ENCODE data around the gene ADGRG1.

Gene ADGRG1

DNA sequence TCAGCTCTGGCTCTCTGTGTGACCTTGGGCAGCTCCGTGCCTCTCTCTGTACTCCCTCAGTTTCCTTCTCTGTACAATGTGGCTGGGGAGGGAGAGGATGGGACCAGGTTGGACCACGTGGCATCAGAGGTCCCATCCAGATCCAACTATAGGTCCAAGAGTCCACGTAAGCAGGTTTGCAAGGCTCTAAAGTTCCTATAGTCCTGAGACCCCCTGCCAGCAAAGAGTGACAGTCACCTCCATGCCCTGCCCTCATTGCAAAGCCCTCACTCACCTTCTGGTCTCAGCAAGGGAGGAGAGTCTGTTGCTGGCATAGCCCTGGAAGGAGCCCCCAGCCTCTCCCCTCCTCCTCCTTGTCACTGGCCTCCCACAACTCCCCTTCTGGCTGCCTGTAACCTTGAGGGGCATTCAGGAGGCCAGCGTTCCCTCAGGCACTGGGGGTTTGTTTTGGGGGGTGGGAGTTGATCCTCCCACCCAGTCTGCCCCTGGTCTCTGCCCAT lies 60.1 kb downstream of the ADGRG1 start:
- Histone ChIP-seq H2BK5ac (ENCODE audit: low read length) (no peak overlapping the region), H4K91ac (ENCODE audit: low read depth, low read length, poor library complexity) (no peak overlapping the region), H2AFZ (ENCODE audit: low read length) (no peak overlapping the region), H2BK15ac (ENCODE audit: low read length) (peak overlapping the region; percentile 4), H3K4ac (ENCODE audit: low read length) (no peak overlapping the region), H3K36me3 (replicated peaks in 1 of 2; ENCODE audit: control insufficient read depth in 2 of 2, insufficient read depth in 2 of 2, low read length in 2 of 2) (no peaks in the 10 kb centered on the region), H2AK5ac (ENCODE audit: low read depth, low read length) (peak overlapping the region; percentile 5), H3K9me3 (replicated peaks in 1 of 2; ENCODE audit: control insufficient read depth in 2 of 2, insufficient read depth in 1 of 2, low read depth in 1 of 2, low read length in 2 of 2) (no peaks in the 10 kb centered on the region), H4K8ac (ENCODE audit: low read depth, low read length) (no peak overlapping the region), H3K23ac (ENCODE audit: low read depth, low read length, poor library complexity) (no peak overlapping the region), H3K4me1 (ENCODE audit: control insufficient read depth in 2 of 2, insufficient read depth in 1 of 2, low read depth in 1 of 2, low read length in 2 of 2) (peaks cover 8 to 9% of the 10 kb centered on the region in 2 donors), H3K9ac (ENCODE audit: low read depth, low read length, poor library complexity) (no peak overlapping the region), H3K4me3 (ENCODE audit: low read length in 2 of 2) (no peak overlapping the region), H2BK12ac (ENCODE audit: low read length) (no peak overlapping the region), H3K14ac (ENCODE audit: low read length) (no peak overlapping the region), H2BK120ac (ENCODE audit: low read depth, low read length) (no peak overlapping the region), H3K18ac (ENCODE audit: low read length) (peak overlapping the region; percentile 40), H3K79me1 (ENCODE audit: low read depth, low read length) (no peaks in the 10 kb centered on the region), H3K4me2 (ENCODE audit: insufficient read depth, low read length, poor library complexity, severe bottlenecking) (no peak overlapping the region), H3K27me3 (ENCODE audit: control insufficient read depth in 3 of 3, insufficient read depth in 3 of 3, low read depth in 1 of 3, low read length in 3 of 3) (peaks cover 0 to 12% (median 3%) of the 10 kb centered on the region in 3 experiments), H3K27ac (replicated peaks; ENCODE audit: low read length) (no peak overlapping the region)
- DNase-seq (ENCODE audit: low spot score): no peak
- no CpG with 5 or more reads among the region's 4 CpGs for WGBS, 2 donors (ENCODE audit: extremely low coverage in 2 of 2, insufficient read length in 2 of 2, insufficient replicate concordance in 1 of 2)

DNA sequence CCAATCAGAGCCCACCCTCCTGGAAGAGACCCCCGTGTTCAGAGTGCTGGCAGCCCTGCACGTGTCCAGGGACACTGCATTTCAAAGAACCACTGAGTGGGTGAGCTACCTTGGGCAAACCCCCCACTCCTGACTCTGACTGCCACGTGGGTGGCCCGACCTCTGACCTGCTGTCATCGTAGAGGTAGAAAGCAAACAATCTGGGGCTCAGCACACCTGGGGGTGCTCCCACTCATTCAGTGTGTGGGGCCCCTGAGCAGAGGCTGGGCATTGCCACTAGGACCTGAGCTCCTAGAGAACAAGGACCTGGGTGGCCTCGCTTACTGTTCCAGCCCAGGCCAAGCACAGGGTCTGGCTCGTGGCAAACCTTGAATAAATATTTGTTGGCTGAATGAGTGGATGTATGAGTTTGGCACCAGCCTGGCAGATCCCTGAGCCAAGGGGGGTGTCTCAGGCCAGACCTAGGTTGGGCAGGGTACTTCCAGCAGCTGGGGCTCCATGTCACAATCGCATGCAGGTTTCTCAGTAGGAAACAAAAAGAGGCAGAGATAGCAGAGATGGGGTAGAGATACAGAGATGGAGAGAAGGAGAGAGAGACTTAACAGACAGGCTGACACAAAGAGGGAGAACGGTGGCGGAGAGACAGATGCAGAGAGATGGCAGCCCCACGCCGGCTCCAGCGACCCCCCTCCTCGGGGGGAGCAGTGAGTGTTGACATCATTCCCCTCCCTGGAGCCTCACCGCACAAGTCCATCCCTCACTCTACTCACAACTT lies 60.7 kb downstream of the ADGRG1 start:
- H3K9me3 ChIP-seq (replicated peaks in 1 of 2; ENCODE audit: control insufficient read depth in 2 of 2, insufficient read depth in 1 of 2, low read depth in 1 of 2, low read length in 2 of 2): no peaks in the 10 kb centered on the region
- H3K27me3 ChIP-seq (ENCODE audit: control insufficient read depth in 3 of 3, insufficient read depth in 3 of 3, low read depth in 1 of 3, low read length in 3 of 3): peaks cover 0 to 12% (median 3%) of the 10 kb centered on the region in 3 experiments
- no peaks in the 10 kb centered on the region for H3K36me3 ChIP-seq (replicated peaks in 1 of 2; ENCODE audit: control insufficient read depth in 2 of 2, insufficient read depth in 2 of 2, low read length in 2 of 2)
- no CpG with 5 or more reads among the region's 15 CpGs for WGBS, 2 donors (ENCODE audit: extremely low coverage in 2 of 2, insufficient read length in 2 of 2, insufficient replicate concordance in 1 of 2)
- H2BK15ac ChIP-seq (ENCODE audit: low read length): peak overlapping the region; percentile 34
- H2AK5ac ChIP-seq (ENCODE audit: low read depth, low read length): peak overlapping the region; percentile 28
- H2AFZ ChIP-seq (ENCODE audit: low read length): peak overlapping the region; percentile 85
- H3K27ac ChIP-seq (replicated peaks; ENCODE audit: low read length): no peak overlapping the region
- H3K9ac ChIP-seq (ENCODE audit: low read depth, low read length, poor library complexity): no peak overlapping the region
- H2BK5ac ChIP-seq (ENCODE audit: low read length): no peak overlapping the region
- H3K4me2 ChIP-seq (ENCODE audit: insufficient read depth, low read length, poor library complexity, severe bottlenecking): no peak overlapping the region
- DNase-seq (ENCODE audit: low spot score): no peak
- H3K4me1 ChIP-seq (ENCODE audit: control insufficient read depth in 2 of 2, insufficient read depth in 1 of 2, low read depth in 1 of 2, low read length in 2 of 2): peaks cover 8 to 9% of the 10 kb centered on the region in 2 donors
- H4K8ac ChIP-seq (ENCODE audit: low read depth, low read length): no peak overlapping the region
- H3K4ac ChIP-seq (ENCODE audit: low read length): no peak overlapping the region
- H3K23ac ChIP-seq (ENCODE audit: low read depth, low read length, poor library complexity): no peak overlapping the region
- no peaks in the 10 kb centered on the region for H3K79me1 ChIP-seq (ENCODE audit: low read depth, low read length)
- no peak overlapping the region for H2BK120ac ChIP-seq (ENCODE audit: low read depth, low read length)
- no peak overlapping the region for H3K4me3 ChIP-seq (ENCODE audit: low read length in 2 of 2)
- H3K18ac ChIP-seq (ENCODE audit: low read length): peak overlapping the region; percentile 22
- H3K14ac ChIP-seq (ENCODE audit: low read length): no peak overlapping the region
- H2BK12ac ChIP-seq (ENCODE audit: low read length): no peak overlapping the region
- H4K91ac ChIP-seq (ENCODE audit: low read depth, low read length, poor library complexity): no peak overlapping the region

- Histone ChIP-seq H2AK5ac (ENCODE audit: low read depth, low read length) (no peak overlapping the region), H3K4me3 (ENCODE audit: low read length in 2 of 2) (no peak overlapping the region), H2BK15ac (ENCODE audit: low read length) (peak overlapping the region; percentile 34), H3K36me3 (replicated peaks in 1 of 2; ENCODE audit: control insufficient read depth in 2 of 2, insufficient read depth in 2 of 2, low read length in 2 of 2) (no peaks in the 10 kb centered on the region), H3K18ac (ENCODE audit: low read length) (no peak overlapping the region), H2BK12ac (ENCODE audit: low read length) (no peak overlapping the region), H3K4me1 (ENCODE audit: control insufficient read depth in 2 of 2, insufficient read depth in 1 of 2, low read depth in 1 of 2, low read length in 2 of 2) (peaks cover 9 to 11% of the 10 kb centered on the region in 2 donors), H3K23ac (ENCODE audit: low read depth, low read length, poor library complexity) (no peak overlapping the region), H3K9me3 (replicated peaks in 1 of 2; ENCODE audit: control insufficient read depth in 2 of 2, insufficient read depth in 1 of 2, low read depth in 1 of 2, low read length in 2 of 2) (no peaks in the 10 kb centered on the region), H3K4me2 (ENCODE audit: insufficient read depth, low read length, poor library complexity, severe bottlenecking) (no peak overlapping the region), H3K79me1 (ENCODE audit: low read depth, low read length) (no peaks in the 10 kb centered on the region), H3K9ac (ENCODE audit: low read depth, low read length, poor library complexity) (no peak overlapping the region), H4K8ac (ENCODE audit: low read depth, low read length) (no peak overlapping the region), H4K91ac (ENCODE audit: low read depth, low read length, poor library complexity) (no peak overlapping the region), H2BK5ac (ENCODE audit: low read length) (no peak overlapping the region), H2BK120ac (ENCODE audit: low read depth, low read length) (no peak overlapping the region), H3K14ac (ENCODE audit: low read length) (no peak overlapping the region), H3K27ac (replicated peaks; ENCODE audit: low read length) (no peak overlapping the region), H2AFZ (ENCODE audit: low read length) (peak overlapping the region; percentile 85), H3K27me3 (ENCODE audit: control insufficient read depth in 3 of 3, insufficient read depth in 3 of 3, low read depth in 1 of 3, low read length in 3 of 3) (peaks cover 0 to 12% (median 3%) of the 10 kb centered on the region in 3 experiments), H3K4ac (ENCODE audit: low read length) (no peak overlapping the region)
- DNase-seq (ENCODE audit: low spot score): no peak
- WGBS, 2 donors (ENCODE audit: extremely low coverage in 2 of 2, insufficient read length in 2 of 2, insufficient replicate concordance in 1 of 2): no CpG with 5 or more reads among the region's 13 CpGs
These were observed 61.5 kb downstream of the ADGRG1 start for GRCh38 chr16:57689762-57690558.

All from neuronal stem cell (in vitro differentiated cells).